Ecto neural progenitor cell (in vitro differentiated cells): ENCODE measurements around the gene CNTLN.
A peak's percentile ranks its signal among the peaks of the same experiment; 100 is the strongest.
"Not testable (repeated sequence)": the region's sequence is repeated elsewhere in the genome, so short reads cannot be mapped to it uniquely, and the experiment has no call there.

Experiments used
- DNase-seq: peaks from one replicate; pipeline ENCODE4 v3.0.0-alpha.2; 2018; ENCODE audit warnings: low spot score

Gene CNTLN

GRCh38 chr9:17509701-17510100 lies 374.9 kb downstream of the CNTLN start:
- DNase-seq, result no peak

- DNase-seq, result no peak
Observed at GRCh38 chr9:17519761-17520160, 384.9 kb downstream of the CNTLN start.

GRCh38 chr9:17520268-17521064 lies 385.6 kb downstream of the CNTLN start:
- peak; percentile 49 for DNase-seq

- DNase-seq, result no peak
Observed at GRCh38 chr9:17521100-17521855, 386.4 kb downstream of the CNTLN start.

- not testable (repeated sequence) for DNase-seq
Observed at GRCh38 chr9:17526726-17527125, 391.9 kb downstream of the CNTLN start.

GRCh38 chr9:17528859-17529258 lies 394.0 kb downstream of the CNTLN start:
- no peak for DNase-seq

GRCh38 chr9:17531642-17532254 lies 396.9 kb downstream of the CNTLN start:
- DNase-seq, result peak; percentile 53

- DNase-seq, result no peak
Observed at GRCh38 chr9:17532461-17532860, 397.6 kb downstream of the CNTLN start.

GRCh38 chr9:17535176-17535575 lies 400.3 kb downstream of the CNTLN start:
- no peak for DNase-seq

- DNase-seq, result no peak
Observed at GRCh38 chr9:17536027-17536426, 401.2 kb downstream of the CNTLN start.

- DNase-seq, result no peak
Observed at GRCh38 chr9:17551023-17551422, 416.2 kb downstream of the CNTLN start.
